Body of pancreas (tissue), 4 donors: Measurements from ENCODE around the gene IPO4.

Source experiments
- POLR2A ChIP-seq, 3 donors: fragments of 450-650 bp; IDR thresholded peaks; one replicate each; pipeline ENCODE4 v1.6.1; 2016; ENCODE audit warnings: antibody characterized with exemption in 3 of 3, mild to moderate bottlenecking in 2 of 3
- TF ChIP-seq, protein P1 (sequence below), 7 experiments: fragments of 450-650 bp in 4 of 7; fragments of 200-600 bp in 3 of 7; sonication (generic) in 3 of 7; IDR thresholded peaks; one replicate each; pipeline ENCODE4 v1.5.1; 2016 to 2019; ENCODE audit warnings: antibody characterized with exemption in 7 of 7

DNA sequence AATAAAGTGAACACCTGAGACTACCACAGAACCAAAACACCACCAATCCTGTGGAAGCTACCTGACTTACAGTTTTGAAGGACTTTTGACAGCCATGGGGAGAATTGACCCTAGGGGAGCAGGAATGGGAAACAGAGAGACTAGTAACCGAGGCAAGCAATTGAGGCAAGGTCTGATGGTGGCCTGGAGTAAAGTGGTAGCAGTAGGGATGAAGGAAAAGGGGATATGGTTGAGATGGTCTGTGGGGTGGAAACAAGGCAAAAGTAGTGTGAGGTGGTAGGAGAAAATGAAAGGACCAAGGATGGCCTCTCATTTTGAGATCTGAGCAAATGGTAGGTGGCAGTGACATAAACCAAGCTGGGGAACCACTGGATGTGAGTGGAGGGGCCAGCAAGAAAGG lies 31.8 kb downstream of the IPO4 start:
- TF ChIP-seq, protein P1, sequence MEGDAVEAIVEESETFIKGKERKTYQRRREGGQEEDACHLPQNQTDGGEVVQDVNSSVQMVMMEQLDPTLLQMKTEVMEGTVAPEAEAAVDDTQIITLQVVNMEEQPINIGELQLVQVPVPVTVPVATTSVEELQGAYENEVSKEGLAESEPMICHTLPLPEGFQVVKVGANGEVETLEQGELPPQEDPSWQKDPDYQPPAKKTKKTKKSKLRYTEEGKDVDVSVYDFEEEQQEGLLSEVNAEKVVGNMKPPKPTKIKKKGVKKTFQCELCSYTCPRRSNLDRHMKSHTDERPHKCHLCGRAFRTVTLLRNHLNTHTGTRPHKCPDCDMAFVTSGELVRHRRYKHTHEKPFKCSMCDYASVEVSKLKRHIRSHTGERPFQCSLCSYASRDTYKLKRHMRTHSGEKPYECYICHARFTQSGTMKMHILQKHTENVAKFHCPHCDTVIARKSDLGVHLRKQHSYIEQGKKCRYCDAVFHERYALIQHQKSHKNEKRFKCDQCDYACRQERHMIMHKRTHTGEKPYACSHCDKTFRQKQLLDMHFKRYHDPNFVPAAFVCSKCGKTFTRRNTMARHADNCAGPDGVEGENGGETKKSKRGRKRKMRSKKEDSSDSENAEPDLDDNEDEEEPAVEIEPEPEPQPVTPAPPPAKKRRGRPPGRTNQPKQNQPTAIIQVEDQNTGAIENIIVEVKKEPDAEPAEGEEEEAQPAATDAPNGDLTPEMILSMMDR (IDR thresholded peaks at IDR 0.05): no peak
- no peak for TF ChIP-seq POLR2A (IDR thresholded peaks at IDR 0.05)
